PC-9 (cell line): ENCODE data around the gene NHLRC3. TPM values are rescaled to one million over a fixed set of nuclear protein-coding genes. Genes with fewer than 3 reads are reported as not detected.
A peak's percentile ranks its signal among the peaks of the same experiment; 100 is the strongest.

ENCODE experiments used
- BruUV-seq: library from RNA; stranded (reverse); fragments of 400-500 nt; replicated peaks from 2 replicates; lab custom pipeline; 2021; lab: Mats Ljungman, UMichigan
- CTCF ChIA-PET: fragments of 300-600 bp; sonication (Branson Sonifier 250); formaldehyde crosslinking; loops from one replicate; lab custom pipeline; 2022; ENCODE audit warnings: antibody characterized with exemption; lab: Charles Lee
- POLR2A ChIA-PET: fragments of 300-600 bp; sonication (Branson Sonifier 250); formaldehyde crosslinking; loops from one replicate; lab custom pipeline; 2022; ENCODE audit warnings: antibody characterized with exemption; ENCODE audit not compliant: unreplicated experiment; lab: Charles Lee
- DNase-seq, 2 experiments: peaks; one replicate each; pipeline versions ENCODE4 v3.0.0 to v3.0.0-alpha.2; 2015 to 2022; ENCODE audit warnings: mixed read lengths in 1 of 2
- H2AFZ ChIP-seq: fragments of 200-600 bp; sonication (generic); 2 replicates; pipeline ENCODE4 v1.8.1; 2017; ENCODE audit warnings: antibody characterized with exemption
- H3F3A ChIP-seq: fragments of 200-600 bp; sonication (generic); 2 replicates; pipeline ENCODE4 v1.8.1; 2017; ENCODE audit warnings: antibody characterized with exemption, mild to moderate bottlenecking, low read depth; ENCODE audit not compliant: insufficient read depth
- H3K27ac ChIP-seq: fragments of 200-600 bp; sonication (generic); 2 replicates; pipeline ENCODE4 v1.6.1; 2016; ENCODE audit warnings: mixed run types
- H3K27me3 ChIP-seq: fragments of 200-600 bp; sonication (generic); 2 replicates; pipeline ENCODE4 v1.6.1; 2016; ENCODE audit warnings: low read depth, mixed run types; ENCODE audit not compliant: insufficient read depth
- H3K36me3 ChIP-seq: fragments of 200-600 bp; sonication (generic); 2 replicates; pipeline ENCODE4 v1.6.1; 2016; ENCODE audit warnings: low read depth, mixed run types
- H3K4me1 ChIP-seq: fragments of 200-600 bp; sonication (generic); replicated peaks from 2 replicates; pipeline ENCODE4 v1.6.1; 2016; ENCODE audit warnings: mixed run types; ENCODE audit not compliant: insufficient read depth
- H3K4me2 ChIP-seq: fragments of 200-600 bp; sonication (generic); 2 replicates; pipeline ENCODE4 v1.6.1; 2017; ENCODE audit warnings: mixed run types
- H3K4me3 ChIP-seq: fragments of 200-600 bp; sonication (generic); 2 replicates; pipeline ENCODE4 v1.6.1; 2016; ENCODE audit warnings: mixed run types
- H3K79me2 ChIP-seq: fragments of 200-600 bp; sonication (generic); 2 replicates; pipeline ENCODE4 v1.6.1; 2017; ENCODE audit warnings: low read depth, mixed run types
- H3K9me2 ChIP-seq: fragments of 200-600 bp; sonication (generic); 2 replicates; pipeline ENCODE4 v1.8.1; 2017; ENCODE audit warnings: mild to moderate bottlenecking; ENCODE audit not compliant: insufficient read depth
- H3K9me3 ChIP-seq: fragments of 200-600 bp; sonication (generic); 2 replicates; pipeline ENCODE4 v1.8.1; 2016; ENCODE audit warnings: low read depth; ENCODE audit not compliant: insufficient read depth
- H4K20me1 ChIP-seq: fragments of 200-600 bp; sonication (generic); 2 replicates; pipeline ENCODE4 v1.8.1; 2017; ENCODE audit not compliant: insufficient read depth
- EZH2 ChIP-seq: fragments of 200-600 bp; sonication (generic); IDR thresholded peaks from 2 replicates; pipeline ENCODE4 v1.8.0; 2017; ENCODE audit warnings: antibody characterized with exemption, low read depth
- intact Hi-C: fragments of 100-400 bp; cut with micrococcal nuclease; formaldehyde crosslinking; loops from one replicate; pipeline ENCODE4 v1.10.0; 2022; ENCODE audit not compliant: unreplicated experiment
- total RNA-seq: library from RNA; stranded (reverse); gene quantifications from 2 replicates; pipeline ENCODE4 v1.2.3, GENCODE V29; 2021
- TF ChIP-seq, protein P1 (sequence below): fragments of 200-600 bp; sonication (generic); conservative IDR thresholded peaks from 2 replicates; pipeline ENCODE4 v1.6.1; 2017; ENCODE audit warnings: mixed run types, antibody characterized with exemption, mild to moderate bottlenecking, moderate library complexity

The NHLRC3 gene
- total RNA-seq, 1 experiment from 2014 or later: 25.6 TPM

DNA sequence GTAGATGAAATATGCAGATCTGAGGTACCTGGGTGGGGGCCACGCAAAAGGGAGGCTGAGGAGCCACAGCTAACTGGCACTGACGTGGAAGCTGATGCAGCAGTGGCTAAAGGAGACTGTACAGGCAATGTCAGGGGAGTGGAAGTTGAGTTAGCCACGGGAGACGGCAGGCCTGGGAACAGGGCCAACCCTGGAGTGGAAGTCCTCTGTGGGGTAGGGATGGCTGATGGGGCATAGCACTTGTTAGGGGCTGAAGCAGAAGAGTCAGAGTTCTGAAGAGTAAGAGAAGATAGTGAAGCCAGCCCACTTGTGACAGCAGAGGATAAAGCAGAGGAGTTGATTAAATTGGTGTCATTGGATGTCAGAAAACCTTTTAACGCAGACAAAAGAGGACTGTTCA lies 24.8 kb upstream of the NHLRC3 start:
- H3K4me2 ChIP-seq: no peak overlapping the region
- H3K27ac ChIP-seq: no peak overlapping the region
- H3K27me3 ChIP-seq: no peaks in the 10 kb centered on the region
- H3K4me1 ChIP-seq: no peaks in the 10 kb centered on the region
- no peaks in the 10 kb centered on the region for H3K9me3 ChIP-seq
- CTCF ChIA-PET: no interaction called here
- H2AFZ ChIP-seq: no peak overlapping the region
- H3K4me3 ChIP-seq: no peak overlapping the region
- peaks cover 31% of the 10 kb centered on the region for H3K36me3 ChIP-seq
- BruUV-seq: no TSS peak
- TF ChIP-seq, protein P1, sequence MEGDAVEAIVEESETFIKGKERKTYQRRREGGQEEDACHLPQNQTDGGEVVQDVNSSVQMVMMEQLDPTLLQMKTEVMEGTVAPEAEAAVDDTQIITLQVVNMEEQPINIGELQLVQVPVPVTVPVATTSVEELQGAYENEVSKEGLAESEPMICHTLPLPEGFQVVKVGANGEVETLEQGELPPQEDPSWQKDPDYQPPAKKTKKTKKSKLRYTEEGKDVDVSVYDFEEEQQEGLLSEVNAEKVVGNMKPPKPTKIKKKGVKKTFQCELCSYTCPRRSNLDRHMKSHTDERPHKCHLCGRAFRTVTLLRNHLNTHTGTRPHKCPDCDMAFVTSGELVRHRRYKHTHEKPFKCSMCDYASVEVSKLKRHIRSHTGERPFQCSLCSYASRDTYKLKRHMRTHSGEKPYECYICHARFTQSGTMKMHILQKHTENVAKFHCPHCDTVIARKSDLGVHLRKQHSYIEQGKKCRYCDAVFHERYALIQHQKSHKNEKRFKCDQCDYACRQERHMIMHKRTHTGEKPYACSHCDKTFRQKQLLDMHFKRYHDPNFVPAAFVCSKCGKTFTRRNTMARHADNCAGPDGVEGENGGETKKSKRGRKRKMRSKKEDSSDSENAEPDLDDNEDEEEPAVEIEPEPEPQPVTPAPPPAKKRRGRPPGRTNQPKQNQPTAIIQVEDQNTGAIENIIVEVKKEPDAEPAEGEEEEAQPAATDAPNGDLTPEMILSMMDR: no peak
- TF ChIP-seq EZH2: no peak
- H4K20me1 ChIP-seq: no peaks in the 10 kb centered on the region; the same call in 1 of the 2 replicates
- POLR2A ChIA-PET: no interaction called here
- intact Hi-C loops: no loop called here
- DNase-seq: no peak
- H3K79me2 ChIP-seq: no peaks in the 10 kb centered on the region
- H3F3A ChIP-seq: no peaks in the 10 kb centered on the region
- no peaks in the 10 kb centered on the region for H3K9me2 ChIP-seq

DNA sequence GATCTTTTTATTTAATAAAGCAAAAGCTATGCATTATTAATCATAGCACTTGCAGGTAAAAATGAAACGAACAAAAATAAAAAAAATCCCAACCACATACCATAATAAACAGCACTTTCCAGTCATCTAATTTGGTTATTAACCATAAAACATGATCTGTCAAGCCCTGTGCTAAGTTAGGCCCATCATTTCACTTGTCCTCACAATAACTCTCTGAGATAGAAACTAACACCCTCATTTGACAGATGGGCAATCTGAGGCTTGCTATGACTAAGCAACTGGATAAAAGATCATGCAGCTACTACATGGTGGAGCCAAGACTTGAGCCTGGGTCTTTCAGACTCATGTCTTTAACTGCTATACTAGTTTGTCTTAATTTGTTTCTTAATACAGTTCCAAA lies 22.2 kb upstream of the NHLRC3 start:
- Histone ChIP-seq H3K27me3 (no peaks in the 10 kb centered on the region), H3K36me3 (peaks cover 25% of the 10 kb centered on the region), H3F3A (no peaks in the 10 kb centered on the region), H3K27ac (no peak overlapping the region), H3K79me2 (no peaks in the 10 kb centered on the region), H3K4me1 (no peaks in the 10 kb centered on the region), H3K9me3 (no peaks in the 10 kb centered on the region), H3K9me2 (no peaks in the 10 kb centered on the region), H3K4me2 (no peak overlapping the region), H3K4me3 (no peak overlapping the region), H2AFZ (no peak overlapping the region), H4K20me1 (no peaks in the 10 kb centered on the region)
- intact Hi-C loops: no loop called here
- TF ChIP-seq, protein P1: no peak
- TF ChIP-seq EZH2: no peak
- BruUV-seq: no TSS peak
- POLR2A ChIA-PET: no interaction called here
- CTCF ChIA-PET: no interaction called here
- no peak for DNase-seq

DNA sequence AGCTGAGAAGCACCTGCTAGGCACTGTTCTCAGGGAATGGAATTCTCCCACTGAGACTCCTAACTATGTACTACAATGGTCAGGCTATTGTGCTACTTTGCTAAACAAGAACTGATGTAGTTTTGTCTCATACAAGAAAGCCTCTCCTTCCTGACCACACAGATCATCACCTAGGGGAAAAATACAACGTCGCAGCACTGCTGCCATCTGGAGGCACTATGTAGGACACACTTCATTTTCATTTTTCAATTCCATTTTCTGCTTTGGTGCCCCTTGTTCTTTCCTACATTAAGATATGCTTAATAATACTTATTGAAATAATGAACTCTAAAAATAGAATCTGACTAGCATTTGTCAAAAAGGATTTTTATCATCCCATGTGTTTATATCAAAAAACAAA lies 21.5 kb upstream of the NHLRC3 start:
- CTCF ChIA-PET: no interaction called here
- H3K36me3 ChIP-seq: peaks cover 26% of the 10 kb centered on the region

More for the DNA sequence above, 21.5 kb upstream of the NHLRC3 start:
- no peak for TF ChIP-seq EZH2
- TF ChIP-seq, protein P1: peak; percentile 61
- no peaks in the 10 kb centered on the region for H3K4me1 ChIP-seq
- H3K79me2 ChIP-seq: no peaks in the 10 kb centered on the region
- no peaks in the 10 kb centered on the region for H3K9me2 ChIP-seq
- no peaks in the 10 kb centered on the region for H4K20me1 ChIP-seq
- no peak for DNase-seq
- no peak overlapping the region for H3K4me3 ChIP-seq
- no TSS peak for BruUV-seq
- POLR2A ChIA-PET: no interaction called here
- peaks cover 5% of the 10 kb centered on the region; the same call in 1 of the 2 replicates for H3F3A ChIP-seq
- intact Hi-C loops: no loop called here
- H3K9me3 ChIP-seq: no peaks in the 10 kb centered on the region
- H2AFZ ChIP-seq: no peak overlapping the region
- H3K27ac ChIP-seq: no peak overlapping the region
- no peaks in the 10 kb centered on the region for H3K27me3 ChIP-seq
- no peak overlapping the region for H3K4me2 ChIP-seq
